Ecto neural progenitor cell (in vitro differentiated cells): ENCODE measurements around the gene LTBP1.
A peak's percentile ranks its signal among the peaks of the same experiment; 100 is the strongest.
"Not testable (repeated sequence)": the region's sequence is repeated elsewhere in the genome, so short reads cannot be mapped to it uniquely, and the experiment has no call there.

Source experiments
- DNase-seq: peaks from one replicate; pipeline ENCODE4 v3.0.0-alpha.2; 2018; ENCODE audit warnings: low spot score

Gene LTBP1

GRCh38 chr2:33433279-33434235 is 486.8 kb downstream of the LTBP1 start:
- DNase-seq: no peak

- DNase-seq: no peak
Observed at GRCh38 chr2:33435518-33435917, 488.8 kb downstream of the LTBP1 start.

GRCh38 chr2:33436083-33436482 is 489.3 kb downstream of the LTBP1 start:
- no peak for DNase-seq

- no peak for DNase-seq
Observed at GRCh38 chr2:33437297-33437696, 490.5 kb downstream of the LTBP1 start.

- DNase-seq: no peak
Observed at GRCh38 chr2:33437815-33438214, 491.1 kb downstream of the LTBP1 start.

- DNase-seq: peak; percentile 58
Observed at GRCh38 chr2:33441235-33441810, 494.6 kb downstream of the LTBP1 start.

GRCh38 chr2:33442052-33442451 is 495.3 kb downstream of the LTBP1 start:
- not testable (repeated sequence) for DNase-seq

- DNase-seq: no peak
Observed at GRCh38 chr2:33442528-33443079, 495.9 kb downstream of the LTBP1 start.

DNA sequence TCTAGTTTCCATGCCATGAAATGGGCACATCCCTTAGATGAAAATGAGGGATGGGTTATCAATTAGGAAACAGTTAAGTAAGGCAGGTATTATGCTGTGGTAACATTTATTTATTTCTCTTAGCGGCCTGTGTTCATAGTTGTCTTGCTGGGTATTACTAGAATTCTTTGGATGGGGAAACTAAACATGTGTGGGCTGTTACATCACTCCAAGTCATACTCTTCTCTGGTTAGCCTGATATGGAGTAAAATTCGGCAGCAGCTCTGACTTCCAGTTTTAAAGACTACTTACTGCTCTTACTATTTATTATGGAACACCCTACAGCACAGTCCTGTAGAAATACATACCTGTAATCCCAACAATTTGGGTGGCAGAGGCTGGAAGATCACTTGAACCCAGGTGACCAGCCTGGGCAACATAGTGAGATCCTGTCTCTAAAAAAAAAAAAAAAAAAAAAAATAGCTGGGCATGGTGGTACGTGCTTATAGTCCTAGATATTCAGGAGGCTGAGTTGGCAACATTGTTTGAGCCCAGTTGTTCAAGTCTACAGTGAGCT is 496.6 kb downstream of the LTBP1 start:
- no peak for DNase-seq

DNA sequence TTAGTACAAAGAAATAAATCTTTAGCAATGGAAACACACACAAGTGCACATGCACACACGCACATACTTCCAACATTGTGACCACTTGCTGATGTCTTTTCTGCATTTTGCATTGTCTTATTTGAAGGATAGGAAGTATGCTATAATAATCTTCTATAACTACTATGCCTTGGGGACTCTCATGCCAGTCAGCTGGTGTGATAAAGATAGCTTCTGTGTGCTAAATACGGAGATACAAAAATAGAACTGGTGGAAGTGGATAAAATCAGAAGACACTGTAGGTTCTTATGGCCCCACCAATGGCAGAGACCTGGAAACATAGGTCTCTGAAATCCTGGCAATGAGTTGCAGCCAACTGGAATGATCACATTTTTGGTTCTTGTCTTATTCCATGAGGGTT is 498.2 kb downstream of the LTBP1 start:
- DNase-seq: no peak

DNA sequence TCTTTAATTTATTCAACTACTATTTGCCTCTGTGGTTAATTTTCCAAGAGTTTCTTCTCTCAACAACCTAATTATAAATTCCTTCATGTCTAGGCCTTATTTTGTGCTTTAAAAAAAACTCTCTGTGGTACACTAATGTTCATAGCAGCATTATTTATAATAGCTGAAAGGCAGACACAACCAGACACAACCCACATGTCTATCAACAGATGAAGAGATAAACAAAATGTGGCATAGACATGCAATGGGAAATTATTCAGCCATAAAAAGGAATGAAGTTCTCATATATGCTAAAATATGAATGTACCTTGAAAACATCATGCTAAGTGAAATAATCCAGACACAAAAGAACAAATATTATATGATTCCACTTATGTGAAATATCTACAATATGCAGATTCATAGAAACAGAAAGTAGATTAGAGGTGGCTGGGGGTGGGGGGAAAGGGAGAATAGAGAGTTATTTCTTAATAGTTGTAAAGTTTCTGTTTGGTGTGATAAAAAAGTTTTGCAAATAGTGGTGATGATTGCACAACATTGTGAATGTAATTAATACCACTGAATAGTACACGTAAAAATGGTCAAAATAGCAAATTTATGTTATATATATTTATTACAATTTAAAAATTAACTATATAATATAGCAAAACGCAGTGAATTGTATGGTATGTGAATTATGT is 501.6 kb downstream of the LTBP1 start:
- DNase-seq: no peak
